IgD-negative memory B cell (primary cell): ENCODE data around the gene PACRG. TPM values are rescaled to one million over a fixed set of nuclear protein-coding genes. Genes with fewer than 3 reads are reported as not detected.

Experiments used
- H3K27ac Mint-ChIP-seq, 3 donors: one replicate each; pipeline ENCODE4 v1.8.0; 2020 to 2022; ENCODE audit warnings: mild to moderate bottlenecking in 3 of 3, mixed read lengths in 3 of 3, moderate library complexity in 1 of 3
- H3K27me3 Mint-ChIP-seq: one replicate; pipeline ENCODE4 v1.8.0; 2021; ENCODE audit warnings: mixed read lengths
- H3K36me3 Mint-ChIP-seq: one replicate; pipeline ENCODE4 v1.8.0; 2020; ENCODE audit warnings: mild to moderate bottlenecking, mixed read lengths
- H3K4me1 Mint-ChIP-seq, 3 donors: one replicate each; pipeline ENCODE4 v1.8.0; 2020 to 2022; ENCODE audit warnings: mixed read lengths in 3 of 3, mild to moderate bottlenecking in 1 of 3
- H3K4me3 Mint-ChIP-seq, 4 donors: one replicate each; pipeline ENCODE4 v1.8.0; 2020 to 2022; ENCODE audit warnings: mild to moderate bottlenecking in 4 of 4, mixed read lengths in 4 of 4, moderate library complexity in 3 of 4
- H3K9me3 Mint-ChIP-seq, 3 donors: one replicate each; pipeline ENCODE4 v1.8.0; 2020 to 2021; ENCODE audit warnings: mixed read lengths in 3 of 3, mild to moderate bottlenecking in 1 of 3
- polyA plus RNA-seq: library from polyadenylated mRNA; unstranded; fragments of 300-500 nt; fragmentation: Illumina TruSeq; gene quantifications from one replicate; pipeline ENCODE4 v1.2.3, GENCODE V29; 2021

The PACRG gene
- polyA plus RNA-seq, 1 donor from 2014 or later = not detected

GRCh38 chr6:162777091-162777490 lies 49.3 kb downstream of the PACRG start:
- peaks cover 5 to 18% (median 9%) of the 10 kb centered on the region in 3 donors for H3K9me3 Mint-ChIP-seq
- no peaks in the 10 kb centered on the region for H3K27me3 Mint-ChIP-seq
- H3K4me1 Mint-ChIP-seq = no peaks in the 10 kb centered on the region
- H3K36me3 Mint-ChIP-seq = no peaks in the 10 kb centered on the region
- H3K4me3 Mint-ChIP-seq = no peak overlapping the region
- no peak overlapping the region for H3K27ac Mint-ChIP-seq

- no peaks in the 10 kb centered on the region for H3K4me1 Mint-ChIP-seq
- H3K27me3 Mint-ChIP-seq = no peaks in the 10 kb centered on the region
- no peak overlapping the region for H3K4me3 Mint-ChIP-seq
- H3K9me3 Mint-ChIP-seq = peaks cover 5 to 18% (median 9%) of the 10 kb centered on the region in 3 donors
- no peaks in the 10 kb centered on the region for H3K36me3 Mint-ChIP-seq
- H3K27ac Mint-ChIP-seq = no peak overlapping the region
Measured at GRCh38 chr6:162778603-162779002, 50.8 kb downstream of the PACRG start.

- H3K9me3 Mint-ChIP-seq = peaks cover 5 to 11% (median 9%) of the 10 kb centered on the region in 3 donors
- no peak overlapping the region for H3K4me3 Mint-ChIP-seq
- no peaks in the 10 kb centered on the region for H3K27me3 Mint-ChIP-seq
- H3K4me1 Mint-ChIP-seq = no peaks in the 10 kb centered on the region
- H3K27ac Mint-ChIP-seq = no peak overlapping the region
- H3K36me3 Mint-ChIP-seq = peaks cover 2% of the 10 kb centered on the region
Measured at GRCh38 chr6:162785632-162786242, 58.0 kb downstream of the PACRG start.

DNA sequence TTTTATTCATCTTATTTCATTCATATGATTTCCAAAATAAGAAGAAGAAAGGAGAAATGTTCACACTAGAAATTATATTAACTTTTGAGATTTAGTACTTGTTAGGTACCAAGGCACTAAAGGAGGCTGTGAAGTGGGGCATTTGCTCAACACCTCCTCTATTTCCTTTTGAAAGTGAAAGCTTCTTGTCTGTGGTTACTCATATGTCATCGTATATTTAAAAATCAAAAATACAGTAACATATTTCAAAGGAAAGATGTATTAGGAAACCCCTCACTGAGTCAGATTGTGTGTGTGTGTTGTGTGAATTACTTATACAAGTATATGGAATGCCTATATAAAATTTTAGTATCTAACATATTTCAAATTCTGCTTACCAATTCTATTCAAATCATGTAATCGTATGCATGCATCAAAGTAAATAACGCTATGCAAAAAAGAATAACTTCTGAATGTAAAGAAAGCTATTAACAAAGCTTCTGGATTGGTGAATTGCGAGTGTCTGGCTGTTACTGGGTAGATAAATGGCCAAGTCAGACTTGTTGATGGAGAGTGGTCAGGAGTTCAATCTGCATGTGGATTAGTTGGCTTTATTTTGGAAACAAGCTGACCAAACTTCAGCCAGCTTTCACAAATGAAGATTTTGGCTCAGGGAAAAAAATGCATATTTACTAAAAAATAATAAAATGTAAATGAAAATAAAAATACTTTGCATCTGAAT lies 70.9 kb downstream of the PACRG start:
- Mint-ChIP-seq H3K9me3 (no peaks in the 10 kb centered on the region), H3K27ac (no peak overlapping the region), H3K27me3 (no peaks in the 10 kb centered on the region), H3K36me3 (no peaks in the 10 kb centered on the region), H3K4me1 (peaks cover 0 to 2% (median 0%) of the 10 kb centered on the region in 3 donors), H3K4me3 (no peak overlapping the region)

- Mint-ChIP-seq H3K27ac (no peak overlapping the region), H3K4me1 (no peaks in the 10 kb centered on the region), H3K27me3 (peaks cover under 1% of the 10 kb centered on the region), H3K4me3 (no peak overlapping the region), H3K9me3 (peaks cover 0 to 2% (median 0%) of the 10 kb centered on the region in 3 donors), H3K36me3 (no peaks in the 10 kb centered on the region)
Measured at GRCh38 chr6:162814426-162814973, 86.7 kb downstream of the PACRG start.

- no peak overlapping the region for H3K4me3 Mint-ChIP-seq
- H3K36me3 Mint-ChIP-seq = no peaks in the 10 kb centered on the region
- H3K27me3 Mint-ChIP-seq = no peaks in the 10 kb centered on the region
- no peak overlapping the region for H3K27ac Mint-ChIP-seq
- H3K9me3 Mint-ChIP-seq = no peaks in the 10 kb centered on the region
- H3K4me1 Mint-ChIP-seq = no peaks in the 10 kb centered on the region
Measured at GRCh38 chr6:162817196-162817595, 89.4 kb downstream of the PACRG start.

DNA sequence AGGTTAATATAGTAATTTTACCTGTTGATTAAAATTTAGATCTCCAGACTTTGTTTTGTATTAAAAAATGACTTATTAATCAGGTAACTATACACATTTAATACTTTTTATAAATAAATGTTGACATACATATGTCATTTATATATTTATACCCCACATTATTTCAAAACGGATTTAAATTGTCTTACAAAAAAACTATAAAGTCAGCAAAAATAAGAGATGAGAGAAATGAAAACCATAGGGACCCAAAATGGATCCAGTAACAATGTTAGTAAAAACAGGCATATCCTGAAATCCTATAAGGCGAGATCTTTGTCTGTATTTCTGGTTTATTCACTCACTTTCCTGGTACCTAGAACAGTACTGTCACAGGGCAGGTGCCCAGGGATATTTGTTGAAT lies 91.5 kb downstream of the PACRG start:
- Mint-ChIP-seq H3K27ac (no peak overlapping the region), H3K36me3 (no peaks in the 10 kb centered on the region), H3K27me3 (no peaks in the 10 kb centered on the region), H3K4me3 (no peak overlapping the region), H3K9me3 (peaks cover 0 to 3% (median under 1%) of the 10 kb centered on the region in 3 donors), H3K4me1 (no peaks in the 10 kb centered on the region)

GRCh38 chr6:162821102-162821501 lies 93.3 kb downstream of the PACRG start:
- Mint-ChIP-seq H3K4me3 (no peak overlapping the region), H3K27me3 (no peaks in the 10 kb centered on the region), H3K27ac (no peak overlapping the region), H3K9me3 (peaks cover 0 to 3% (median 2%) of the 10 kb centered on the region in 3 donors), H3K4me1 (no peaks in the 10 kb centered on the region), H3K36me3 (no peaks in the 10 kb centered on the region)

- peaks cover 0 to 3% (median 2%) of the 10 kb centered on the region in 3 donors for H3K9me3 Mint-ChIP-seq
- peaks cover 0 to 7% (median 6%) of the 10 kb centered on the region in 3 donors for H3K4me1 Mint-ChIP-seq
- peak overlapping the region in 1 of 4 donors; percentile 77 for H3K4me3 Mint-ChIP-seq
- H3K36me3 Mint-ChIP-seq = no peaks in the 10 kb centered on the region
- no peaks in the 10 kb centered on the region for H3K27me3 Mint-ChIP-seq
- H3K27ac Mint-ChIP-seq = no peak overlapping the region
Measured at GRCh38 chr6:162825597-162825996, 97.8 kb downstream of the PACRG start.

- Mint-ChIP-seq H3K27me3 (no peaks in the 10 kb centered on the region), H3K9me3 (peaks cover 0 to 3% (median 2%) of the 10 kb centered on the region in 3 donors), H3K4me3 (peak overlapping the region in 1 of 4 donors; percentile 59), H3K36me3 (no peaks in the 10 kb centered on the region), H3K4me1 (peaks cover 0 to 7% (median 6%) of the 10 kb centered on the region in 3 donors), H3K27ac (no peak overlapping the region)
Measured at GRCh38 chr6:162829013-162829742, 101.4 kb downstream of the PACRG start.

DNA sequence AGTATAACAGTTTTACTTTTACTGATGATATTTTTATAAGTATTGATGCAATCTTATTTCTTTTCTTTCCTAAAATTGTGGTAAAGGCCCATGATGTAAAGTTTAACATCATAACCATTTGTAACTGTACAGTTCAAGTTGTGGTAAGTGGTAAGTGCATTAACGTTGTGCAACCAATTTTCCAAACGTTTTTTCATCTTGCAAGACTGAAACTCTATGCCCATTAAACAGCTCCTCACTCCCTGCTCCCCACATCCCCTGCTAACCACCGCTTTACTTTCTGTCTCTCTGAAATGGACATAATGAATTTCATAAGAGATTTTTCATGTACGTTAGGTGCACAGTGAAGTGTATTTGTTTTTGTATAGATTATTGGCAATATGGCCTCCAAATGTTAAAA lies 106.0 kb downstream of the PACRG start:
- H3K27ac Mint-ChIP-seq = no peak overlapping the region
- H3K4me1 Mint-ChIP-seq = peaks cover 0 to 7% (median 6%) of the 10 kb centered on the region in 3 donors
- H3K27me3 Mint-ChIP-seq = no peaks in the 10 kb centered on the region
- no peaks in the 10 kb centered on the region for H3K36me3 Mint-ChIP-seq
- H3K4me3 Mint-ChIP-seq = no peak overlapping the region
- peaks cover 0 to 3% (median 2%) of the 10 kb centered on the region in 3 donors for H3K9me3 Mint-ChIP-seq

- Mint-ChIP-seq H3K27me3 (peaks cover 2% of the 10 kb centered on the region), H3K9me3 (no peaks in the 10 kb centered on the region), H3K27ac (no peak overlapping the region), H3K4me1 (no peaks in the 10 kb centered on the region), H3K36me3 (no peaks in the 10 kb centered on the region), H3K4me3 (no peak overlapping the region)
Measured at GRCh38 chr6:162845972-162846371, 118.2 kb downstream of the PACRG start.

DNA sequence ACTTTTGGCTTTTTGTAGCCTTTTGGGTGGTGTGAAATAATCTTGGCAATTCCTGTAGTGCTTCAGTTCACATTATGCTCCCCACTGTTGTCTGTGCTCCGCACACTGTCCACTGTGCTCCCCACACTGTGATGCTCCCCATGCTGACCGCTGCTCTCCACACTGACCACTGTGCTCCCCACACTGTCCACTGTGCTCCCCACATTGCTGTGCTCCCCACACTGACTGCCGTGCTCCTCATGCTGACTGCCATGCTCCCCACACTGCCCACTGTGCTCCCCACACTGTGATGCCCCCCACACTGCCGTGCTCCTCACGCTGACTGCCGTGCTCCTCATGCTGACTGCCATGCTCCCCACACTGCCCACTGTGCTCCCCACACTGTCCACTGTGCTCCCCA lies 118.9 kb downstream of the PACRG start:
- no peak overlapping the region for H3K4me3 Mint-ChIP-seq
- H3K9me3 Mint-ChIP-seq = peaks cover 0 to 3% (median 0%) of the 10 kb centered on the region in 3 donors
- H3K27ac Mint-ChIP-seq = no peak overlapping the region
- H3K4me1 Mint-ChIP-seq = no peaks in the 10 kb centered on the region
- H3K27me3 Mint-ChIP-seq = peaks cover 2% of the 10 kb centered on the region
- H3K36me3 Mint-ChIP-seq = no peaks in the 10 kb centered on the region

- no peaks in the 10 kb centered on the region for H3K36me3 Mint-ChIP-seq
- no peak overlapping the region for H3K4me3 Mint-ChIP-seq
- H3K9me3 Mint-ChIP-seq = peaks cover 0 to 3% (median 0%) of the 10 kb centered on the region in 3 donors
- H3K27me3 Mint-ChIP-seq = peaks cover under 1% of the 10 kb centered on the region
- H3K4me1 Mint-ChIP-seq = no peaks in the 10 kb centered on the region
- no peak overlapping the region for H3K27ac Mint-ChIP-seq
Measured at GRCh38 chr6:162849269-162849668, 121.5 kb downstream of the PACRG start.

DNA sequence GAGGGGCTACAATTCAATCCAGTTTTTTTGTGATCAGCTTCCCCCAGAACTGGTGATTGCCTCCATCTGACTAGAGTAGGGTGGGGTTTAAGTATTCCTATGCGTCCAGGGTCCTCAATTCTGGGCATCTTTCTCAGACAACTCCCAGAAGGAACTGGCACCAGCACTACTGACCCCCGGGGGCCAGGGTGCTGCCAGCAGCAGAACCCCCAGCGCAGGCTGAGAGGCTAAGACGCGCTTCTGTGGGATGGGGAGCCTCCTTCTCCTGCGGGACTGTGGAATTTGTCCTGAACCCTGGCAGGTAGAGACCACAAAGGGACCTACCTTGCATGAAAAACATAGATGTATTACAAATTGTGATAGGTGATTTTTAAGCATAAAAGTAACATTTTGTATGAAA lies 124.4 kb downstream of the PACRG start:
- H3K4me3 Mint-ChIP-seq = no peak overlapping the region
- H3K4me1 Mint-ChIP-seq = no peaks in the 10 kb centered on the region
- H3K27me3 Mint-ChIP-seq = no peaks in the 10 kb centered on the region
- peaks cover 0 to 3% (median 0%) of the 10 kb centered on the region in 3 donors for H3K9me3 Mint-ChIP-seq
- no peak overlapping the region for H3K27ac Mint-ChIP-seq
- no peaks in the 10 kb centered on the region for H3K36me3 Mint-ChIP-seq
